ENCODE measurements around the gene FOXN1. TPM values are rescaled to one million over a fixed set of nuclear protein-coding genes. Genes with fewer than 3 reads are reported as not detected.

The FOXN1 gene
- total and polyA plus RNA-seq, 2 of the 13 experiments (the other 11 are each of a cell fraction or from before 2014, with no cell fraction given), result 0.01 TPM; not detected in 1

GRCh38 chr17:28572259-28573039 lies 66.3 kb downstream of the FOXN1 start (continued):
- TF ChIP-seq ZUFSP (CRISPR knock-in tag; IDR thresholded peaks at IDR 0.05; ENCODE audit: borderline replicate concordance), result no peak

- H2AFZ ChIP-seq (ENCODE audit: low read length), result no peak overlapping the region
- no peak for TF ChIP-seq ZNF766 (CRISPR knock-in tag; IDR thresholded peaks at IDR 0.05; ENCODE audit: borderline replicate concordance)
- TF ChIP-seq FOSL2 (CRISPR knock-in tag; IDR thresholded peaks at IDR 0.05), result peak; percentile 45; the same call in 1 of the 2 replicates
- 0 out of 2 replicates have a peak, but pooled peaks have one; percentile 3 for TF ChIP-seq SAP130 (CRISPR knock-in tag; IDR thresholded peaks at IDR 0.05; ENCODE audit: low read depth)
- TF ChIP-seq TBX3 (IDR thresholded peaks at IDR 0.05; ENCODE audit: borderline replicate concordance), result peak; percentile 46; the same call in 1 of the 2 replicates
- TF ChIP-seq MXI1 (IDR thresholded peaks at IDR 0.05; ENCODE audit: borderline replicate concordance, low read depth, low read length), result peak; percentile 15; the same call in 1 of the 3 replicates
- TF ChIP-seq PHF20 (CRISPR knock-in tag; IDR thresholded peaks at IDR 0.05), result no peak
- TF ChIP-seq TMF1 (CRISPR knock-in tag; IDR thresholded peaks at IDR 0.05; ENCODE audit: low read depth), result no peak
- TF ChIP-seq SP5 (CRISPR knock-in tag; IDR thresholded peaks at IDR 0.05; ENCODE audit: borderline replicate concordance, low read depth), result no peak
- TF ChIP-seq, protein P1, sequence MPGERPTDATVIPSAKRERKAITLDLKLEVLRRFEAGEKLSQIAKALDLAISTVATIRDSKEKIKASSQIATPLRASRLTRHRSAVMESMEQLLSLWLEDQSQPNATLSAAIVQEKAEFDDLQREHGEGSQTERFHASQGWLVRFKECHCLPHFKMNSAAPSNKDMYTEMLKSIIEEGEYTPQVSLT (CRISPR knock-in tag; IDR thresholded peaks at IDR 0.05; ENCODE audit: borderline replicate concordance, low read depth), result no peak
- TF ChIP-seq EP300 (IDR thresholded peaks at IDR 0.05; ENCODE audit: low read depth in 2 of 2, low read length in 2 of 2), result peak in 1 of 2 experiments; percentile 5; a peak in 1 of 4 replicates
- no peak for TF ChIP-seq EP300 (CRISPR knock-in tag; IDR thresholded peaks at IDR 0.05; ENCODE audit: borderline replicate concordance)
- no peak for TF ChIP-seq ZBTB39 (CRISPR knock-in tag; IDR thresholded peaks at IDR 0.05)
- intact Hi-C loops (cut with micrococcal nuclease; ENCODE audit: unreplicated experiment) (no loop called here), in situ Hi-C loops (cut with HindIII; ENCODE audit: extremely low pct_ligation_motif_present, low pct_unique_long_range_greater_than_20kb) (loop anchor here (5.0 kb wide), 1 partner anchor 49 kb away; no protein-coding TSS in a partner anchor)
- H3K79me2 ChIP-seq (ENCODE audit: insufficient read depth, low read length), result peaks cover 17% of the 10 kb centered on the region
- no peak overlapping the region for H3K27ac ChIP-seq (ENCODE audit: extremely low read length, insufficient read depth, low read length)
- H4K20me1 ChIP-seq (ENCODE audit: insufficient read depth, low read length), result no peaks in the 10 kb centered on the region
- H3K9ac ChIP-seq (ENCODE audit: insufficient read depth, low read depth, low read length), result no peak overlapping the region
- H3K4me3 ChIP-seq (replicated peaks in 1 of 3; ENCODE audit: insufficient read depth in 1 of 3, low read depth in 2 of 3, low read length in 3 of 3), result no peak overlapping the region
- no peaks in the 10 kb centered on the region for H3K27me3 ChIP-seq (ENCODE audit: control insufficient read depth in 1 of 2, insufficient read depth in 2 of 2, low read length in 2 of 2)
- POLR2A ChIA-PET, result interaction anchor here (0.8 kb wide), 1 partner anchor 26 kb away, joined by 3 read pairs; no protein-coding TSS in a partner anchor
- DNase-seq (ENCODE audit: low spot score), result peak; percentile 28
- no peaks in the 10 kb centered on the region for H3K9me3 ChIP-seq (ENCODE audit: low read length)
- CTCF ChIA-PET (ENCODE audit: low intra/inter-chr PET ratio, low total read pairs), result no interaction called here
- peaks cover 64% of the 10 kb centered on the region for H3K4me1 ChIP-seq (ENCODE audit: insufficient read depth, low read length)
- no peak for ATAC-seq
- FAIRE-seq, result no peak
- no peak overlapping the region for H3K4me2 ChIP-seq (ENCODE audit: low read depth, low read length)
- H3K36me3 ChIP-seq (replicated peaks in 1 of 2; ENCODE audit: control insufficient read depth in 1 of 2, insufficient read depth in 2 of 2, low read length in 2 of 2), result peaks cover 0 to 6% of the 10 kb centered on the region in 2 experiments; a peak in 3 of 5 replicates
- no TSS peak for BruUV-seq (replicated peaks)
These were observed 66.9 kb downstream of the FOXN1 start for GRCh38 chr17:28573040-28573380.

All from HepG2 (cell line).